ENCODE data around the gene SCAMP2. TPM values are rescaled to one million over a fixed set of nuclear protein-coding genes. Genes with fewer than 3 reads are reported as not detected.
A peak's percentile ranks its signal among the peaks of the same experiment; 100 is the strongest.

The SCAMP2 gene
- total and polyA plus RNA-seq, 2 of the 13 experiments (the other 11 are each of a cell fraction or from before 2014, with no cell fraction given): 34.8 to 121 TPM

DNA sequence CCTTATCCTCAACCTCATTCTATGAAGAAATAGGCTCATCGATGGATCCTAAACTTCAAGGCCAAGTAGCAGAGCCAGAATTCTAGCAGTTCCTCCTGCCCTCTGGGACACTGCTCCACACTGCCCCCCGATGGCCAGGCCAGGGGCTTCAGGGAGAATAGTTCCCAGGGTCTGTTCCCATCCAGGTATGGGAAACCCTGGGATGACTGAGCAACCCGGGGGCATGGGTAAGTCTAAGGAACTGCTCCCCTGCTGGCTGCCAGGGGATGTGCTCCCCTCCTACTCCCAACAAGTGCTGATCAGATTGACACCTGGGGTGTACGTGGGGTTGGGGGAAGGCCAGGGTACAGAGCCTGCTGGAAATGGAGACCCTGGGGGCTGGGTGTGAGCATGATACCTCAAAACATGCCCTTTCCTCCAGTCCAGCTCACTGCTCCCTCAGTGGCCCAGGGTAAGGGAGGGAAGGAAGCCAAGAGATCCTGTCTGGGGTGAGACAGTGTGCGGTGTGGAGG, 37.8 kb downstream of the SCAMP2 start (continued):
- TF ChIP-seq, protein P1, sequence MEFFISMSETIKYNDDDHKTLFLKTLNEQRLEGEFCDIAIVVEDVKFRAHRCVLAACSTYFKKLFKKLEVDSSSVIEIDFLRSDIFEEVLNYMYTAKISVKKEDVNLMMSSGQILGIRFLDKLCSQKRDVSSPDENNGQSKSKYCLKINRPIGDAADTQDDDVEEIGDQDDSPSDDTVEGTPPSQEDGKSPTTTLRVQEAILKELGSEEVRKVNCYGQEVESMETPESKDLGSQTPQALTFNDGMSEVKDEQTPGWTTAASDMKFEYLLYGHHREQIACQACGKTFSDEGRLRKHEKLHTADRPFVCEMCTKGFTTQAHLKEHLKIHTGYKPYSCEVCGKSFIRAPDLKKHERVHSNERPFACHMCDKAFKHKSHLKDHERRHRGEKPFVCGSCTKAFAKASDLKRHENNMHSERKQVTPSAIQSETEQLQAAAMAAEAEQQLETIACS (CRISPR knock-in tag; IDR thresholded peaks at IDR 0.05): no peak
- TF ChIP-seq PHF5A (CRISPR knock-in tag; IDR thresholded peaks at IDR 0.05; ENCODE audit: low read depth, unreplicated experiment) (no peak), ZNF552 (CRISPR knock-in tag; IDR thresholded peaks at IDR 0.05; ENCODE audit: borderline replicate concordance) (no peak), ZKSCAN5 (CRISPR knock-in tag; IDR thresholded peaks at IDR 0.05) (no peak), MEF2D (CRISPR knock-in tag; IDR thresholded peaks at IDR 0.05) (no peak), IKZF4 (CRISPR knock-in tag; IDR thresholded peaks at IDR 0.05; ENCODE audit: borderline replicate concordance, low read depth, not compliant biosample characterization) (no peak), ZNF335 (CRISPR knock-in tag; IDR thresholded peaks at IDR 0.05) (no peak), ZNF430 (CRISPR knock-in tag; IDR thresholded peaks at IDR 0.05) (no peak), TCF12 (IDR thresholded peaks at IDR 0.05) (no peak), TCF12 (CRISPR knock-in tag; IDR thresholded peaks at IDR 0.05) (no peak), REPIN1 (CRISPR knock-in tag; IDR thresholded peaks at IDR 0.05; ENCODE audit: borderline replicate concordance, low read depth) (no peak), NFKB2 (CRISPR knock-in tag; IDR thresholded peaks at IDR 0.05; ENCODE audit: borderline replicate concordance) (no peak), ZNF543 (CRISPR knock-in tag; IDR thresholded peaks at IDR 0.05) (no peak), ZNF136 (CRISPR knock-in tag; IDR thresholded peaks at IDR 0.05; ENCODE audit: low read depth) (no peak), FOSL1 (CRISPR knock-in tag; IDR thresholded peaks at IDR 0.05; ENCODE audit: borderline replicate concordance) (no peak), ZSCAN21 (CRISPR knock-in tag; IDR thresholded peaks at IDR 0.05; ENCODE audit: borderline replicate concordance) (no peak), IRF2 (CRISPR knock-in tag; IDR thresholded peaks at IDR 0.05) (0 out of 2 replicates have a peak, but pooled peaks have one; percentile 23), ZNF557 (CRISPR knock-in tag; IDR thresholded peaks at IDR 0.05) (no peak), ZNF7 (CRISPR knock-in tag; IDR thresholded peaks at IDR 0.05) (no peak), SMAD9 (CRISPR knock-in tag; IDR thresholded peaks at IDR 0.05) (no peak), ARNT (IDR thresholded peaks at IDR 0.05) (no peak), ZNF891 (CRISPR knock-in tag; IDR thresholded peaks at IDR 0.05) (no peak), ATRX (CRISPR knock-in tag; IDR thresholded peaks at IDR 0.05; ENCODE audit: borderline replicate concordance) (no peak)
- TF ChIP-seq, protein P2, sequence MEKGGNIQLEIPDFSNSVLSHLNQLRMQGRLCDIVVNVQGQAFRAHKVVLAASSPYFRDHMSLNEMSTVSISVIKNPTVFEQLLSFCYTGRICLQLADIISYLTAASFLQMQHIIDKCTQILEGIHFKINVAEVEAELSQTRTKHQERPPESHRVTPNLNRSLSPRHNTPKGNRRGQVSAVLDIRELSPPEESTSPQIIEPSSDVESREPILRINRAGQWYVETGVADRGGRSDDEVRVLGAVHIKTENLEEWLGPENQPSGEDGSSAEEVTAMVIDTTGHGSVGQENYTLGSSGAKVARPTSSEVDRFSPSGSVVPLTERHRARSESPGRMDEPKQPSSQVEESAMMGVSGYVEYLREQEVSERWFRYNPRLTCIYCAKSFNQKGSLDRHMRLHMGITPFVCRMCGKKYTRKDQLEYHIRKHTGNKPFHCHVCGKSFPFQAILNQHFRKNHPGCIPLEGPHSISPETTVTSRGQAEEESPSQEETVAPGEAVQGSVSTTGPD (CRISPR knock-in tag; IDR thresholded peaks at IDR 0.05): no peak
- TF ChIP-seq, protein P3, sequence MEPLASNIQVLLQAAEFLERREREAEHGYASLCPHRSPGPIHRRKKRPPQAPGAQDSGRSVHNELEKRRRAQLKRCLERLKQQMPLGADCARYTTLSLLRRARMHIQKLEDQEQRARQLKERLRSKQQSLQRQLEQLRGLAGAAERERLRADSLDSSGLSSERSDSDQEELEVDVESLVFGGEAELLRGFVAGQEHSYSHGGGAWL (CRISPR knock-in tag; IDR thresholded peaks at IDR 0.05): no peak
- TF ChIP-seq, protein P4, sequence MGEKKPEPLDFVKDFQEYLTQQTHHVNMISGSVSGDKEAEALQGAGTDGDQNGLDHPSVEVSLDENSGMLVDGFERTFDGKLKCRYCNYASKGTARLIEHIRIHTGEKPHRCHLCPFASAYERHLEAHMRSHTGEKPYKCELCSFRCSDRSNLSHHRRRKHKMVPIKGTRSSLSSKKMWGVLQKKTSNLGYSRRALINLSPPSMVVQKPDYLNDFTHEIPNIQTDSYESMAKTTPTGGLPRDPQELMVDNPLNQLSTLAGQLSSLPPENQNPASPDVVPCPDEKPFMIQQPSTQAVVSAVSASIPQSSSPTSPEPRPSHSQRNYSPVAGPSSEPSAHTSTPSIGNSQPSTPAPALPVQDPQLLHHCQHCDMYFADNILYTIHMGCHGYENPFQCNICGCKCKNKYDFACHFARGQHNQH (CRISPR knock-in tag; IDR thresholded peaks at IDR 0.05): no peak
- TF ChIP-seq, protein P5, sequence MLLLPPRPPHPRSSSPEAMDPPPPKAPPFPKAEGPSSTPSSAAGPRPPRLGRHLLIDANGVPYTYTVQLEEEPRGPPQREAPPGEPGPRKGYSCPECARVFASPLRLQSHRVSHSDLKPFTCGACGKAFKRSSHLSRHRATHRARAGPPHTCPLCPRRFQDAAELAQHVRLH (CRISPR knock-in tag; IDR thresholded peaks at IDR 0.05; ENCODE audit: borderline replicate concordance, low read depth): peak; percentile 27; the same call in 1 of the 2 replicates
- TF ChIP-seq, protein P6, sequence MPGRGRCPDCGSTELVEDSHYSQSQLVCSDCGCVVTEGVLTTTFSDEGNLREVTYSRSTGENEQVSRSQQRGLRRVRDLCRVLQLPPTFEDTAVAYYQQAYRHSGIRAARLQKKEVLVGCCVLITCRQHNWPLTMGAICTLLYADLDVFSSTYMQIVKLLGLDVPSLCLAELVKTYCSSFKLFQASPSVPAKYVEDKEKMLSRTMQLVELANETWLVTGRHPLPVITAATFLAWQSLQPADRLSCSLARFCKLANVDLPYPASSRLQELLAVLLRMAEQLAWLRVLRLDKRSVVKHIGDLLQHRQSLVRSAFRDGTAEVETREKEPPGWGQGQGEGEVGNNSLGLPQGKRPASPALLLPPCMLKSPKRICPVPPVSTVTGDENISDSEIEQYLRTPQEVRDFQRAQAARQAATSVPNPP (CRISPR knock-in tag; IDR thresholded peaks at IDR 0.05): no peak

Measured in HepG2 (cell line).